DND-41 (cell line): ENCODE measurements around the gene TTC28.
"Not testable (repeated sequence)": the region's sequence is repeated elsewhere in the genome, so short reads cannot be mapped to it uniquely, and the experiment has no call there.

Experiments
- ATAC-seq: fragments of 200-7000 bp; cut with Tn5 transposase; 3 replicates; pipeline ENCODE4 v1.9.1; 2021; ENCODE audit warnings: low read depth; ENCODE audit not compliant: insufficient read depth
- DNase-seq: peaks from one replicate; pipeline ENCODE4 v3.0.0-alpha.2; 2020
- H2AFZ ChIP-seq: 2 replicates; pipeline ENCODE4 v1.6.0; 2012; ENCODE audit warnings: low read depth, low read length
- H3K27ac ChIP-seq: 2 replicates; pipeline ENCODE4 v1.5.1; 2012; ENCODE audit warnings: low read length, inconsistent platforms
- H3K27me3 ChIP-seq: fragments of 200-600 bp; sonication (generic); 2 replicates; pipeline ENCODE4 v1.6.0; 2012; ENCODE audit warnings: low read length, mild to moderate bottlenecking, inconsistent platforms; ENCODE audit not compliant: insufficient read depth, poor library complexity
- H3K36me3 ChIP-seq: 2 replicates; pipeline ENCODE4 v1.5.1; 2012; ENCODE audit warnings: low read length, inconsistent platforms; ENCODE audit not compliant: insufficient read depth
- H3K4me1 ChIP-seq: 2 replicates; pipeline ENCODE4 v1.5.1; 2012; ENCODE audit warnings: mild to moderate bottlenecking, low read length; ENCODE audit not compliant: insufficient read depth
- H3K4me2 ChIP-seq: 2 replicates; pipeline ENCODE4 v1.6.0; 2012; ENCODE audit warnings: mild to moderate bottlenecking, moderate library complexity, low read length, inconsistent platforms; ENCODE audit not compliant: insufficient read depth
- H3K4me3 ChIP-seq, 2 experiments: fragments of 200-600 bp in 1 of 2; shearing (Covaris generic) in 1 of 2; 2 replicates each; pipeline ENCODE4 v1.5.1; 2012 to 2016; ENCODE audit warnings: inconsistent platforms in 2 of 2, low read length in 2 of 2, mild to moderate bottlenecking in 2 of 2, low read depth in 1 of 2, moderate library complexity in 1 of 2
- H3K79me2 ChIP-seq: 2 replicates; pipeline ENCODE4 v1.6.0; 2012; ENCODE audit warnings: low read length, inconsistent platforms; ENCODE audit not compliant: insufficient read depth
- H3K9ac ChIP-seq: 2 replicates; pipeline ENCODE4 v1.6.0; 2012; ENCODE audit warnings: low read depth, mild to moderate bottlenecking, inconsistent platforms, low read length, moderate library complexity
- H3K9me3 ChIP-seq: 2 replicates; pipeline ENCODE4 v1.5.1; 2012; ENCODE audit warnings: low read length, moderate library complexity, mild to moderate bottlenecking, inconsistent platforms; ENCODE audit not compliant: insufficient read depth, severe bottlenecking
- H4K20me1 ChIP-seq: 2 replicates; pipeline ENCODE4 v1.6.0; 2012; ENCODE audit warnings: low read length; ENCODE audit not compliant: insufficient read depth
- TF ChIP-seq, protein P1 (sequence below): IDR thresholded peaks from 2 replicates; pipeline ENCODE4 v1.5.1; 2012; ENCODE audit warnings: borderline replicate concordance, low read length, moderate library complexity, mild to moderate bottlenecking; ENCODE audit not compliant: poor library complexity, severe bottlenecking; ENCODE audit errors: extremely low read depth

The TTC28 gene

DNA sequence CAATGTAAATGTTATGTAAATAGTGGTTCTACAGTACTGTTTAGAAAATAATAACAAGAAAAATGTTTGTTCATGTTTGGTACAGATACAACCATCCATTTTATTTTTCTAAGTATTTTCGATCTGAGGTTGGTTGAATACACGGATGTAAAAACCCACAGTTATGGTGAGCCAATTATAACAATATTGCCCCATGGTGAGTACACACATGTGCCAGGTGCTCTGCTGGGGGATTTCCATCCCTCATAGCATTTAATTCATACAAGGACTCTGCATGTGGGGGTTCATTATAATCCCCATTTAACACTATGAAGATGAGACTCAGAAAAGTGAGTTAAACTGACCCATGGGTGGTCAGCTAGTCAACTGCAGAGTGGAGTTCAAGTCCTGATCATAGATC is 23.3 kb upstream of the TTC28 start:
- no peaks in the 10 kb centered on the region for H3K27me3 ChIP-seq
- H4K20me1 ChIP-seq, result peaks cover 8% of the 10 kb centered on the region; the same call in 1 of the 2 replicates
- ATAC-seq (no peak), DNase-seq (no peak)
- no peaks in the 10 kb centered on the region for H3K79me2 ChIP-seq
- H3K9ac ChIP-seq, result no peak overlapping the region
- TF ChIP-seq, protein P1, sequence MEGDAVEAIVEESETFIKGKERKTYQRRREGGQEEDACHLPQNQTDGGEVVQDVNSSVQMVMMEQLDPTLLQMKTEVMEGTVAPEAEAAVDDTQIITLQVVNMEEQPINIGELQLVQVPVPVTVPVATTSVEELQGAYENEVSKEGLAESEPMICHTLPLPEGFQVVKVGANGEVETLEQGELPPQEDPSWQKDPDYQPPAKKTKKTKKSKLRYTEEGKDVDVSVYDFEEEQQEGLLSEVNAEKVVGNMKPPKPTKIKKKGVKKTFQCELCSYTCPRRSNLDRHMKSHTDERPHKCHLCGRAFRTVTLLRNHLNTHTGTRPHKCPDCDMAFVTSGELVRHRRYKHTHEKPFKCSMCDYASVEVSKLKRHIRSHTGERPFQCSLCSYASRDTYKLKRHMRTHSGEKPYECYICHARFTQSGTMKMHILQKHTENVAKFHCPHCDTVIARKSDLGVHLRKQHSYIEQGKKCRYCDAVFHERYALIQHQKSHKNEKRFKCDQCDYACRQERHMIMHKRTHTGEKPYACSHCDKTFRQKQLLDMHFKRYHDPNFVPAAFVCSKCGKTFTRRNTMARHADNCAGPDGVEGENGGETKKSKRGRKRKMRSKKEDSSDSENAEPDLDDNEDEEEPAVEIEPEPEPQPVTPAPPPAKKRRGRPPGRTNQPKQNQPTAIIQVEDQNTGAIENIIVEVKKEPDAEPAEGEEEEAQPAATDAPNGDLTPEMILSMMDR, result no peak
- H3K4me3 ChIP-seq, result no peak overlapping the region
- no peaks in the 10 kb centered on the region for H3K4me1 ChIP-seq
- H3K9me3 ChIP-seq, result no peaks in the 10 kb centered on the region
- no peak overlapping the region for H3K4me2 ChIP-seq
- H2AFZ ChIP-seq, result no peak overlapping the region
- peaks cover 68% of the 10 kb centered on the region for H3K36me3 ChIP-seq
- H3K27ac ChIP-seq, result no peak overlapping the region

DNA sequence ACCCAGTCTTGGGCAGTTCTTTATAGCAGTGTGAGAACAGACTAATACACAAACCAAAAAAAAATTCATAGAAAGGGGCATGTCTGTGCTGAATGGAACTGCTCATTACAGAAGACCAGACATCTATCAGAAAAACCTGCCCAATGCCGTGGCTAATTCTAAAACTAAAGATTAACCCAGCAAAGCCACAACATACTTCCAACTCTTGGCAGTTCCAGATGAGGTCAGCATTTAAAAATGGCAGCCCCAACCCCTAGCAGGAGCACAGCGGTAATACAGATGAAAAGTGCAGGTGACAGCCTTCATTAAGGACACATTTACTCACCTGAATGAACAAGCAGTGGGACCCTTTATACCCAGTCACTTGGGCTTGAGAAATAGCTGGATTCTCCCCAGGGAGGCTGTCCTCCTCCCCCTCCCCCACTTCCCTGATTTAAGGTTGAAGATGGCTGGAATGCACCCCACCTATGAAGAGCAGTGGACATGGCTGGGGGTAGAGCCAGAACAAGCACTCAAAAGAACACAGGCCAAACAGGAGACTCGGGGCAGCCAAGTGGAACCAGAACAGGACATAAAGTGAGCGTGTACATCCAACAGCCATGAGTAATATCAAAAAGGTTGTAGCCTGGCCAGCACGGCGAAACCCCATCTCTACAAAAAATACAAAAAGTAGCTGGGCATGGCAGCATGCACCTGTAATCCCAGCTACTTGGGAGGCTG is 13.6 kb upstream of the TTC28 start:
- not testable (repeated sequence) for ATAC-seq, H3K27me3 ChIP-seq, DNase-seq, H3K9ac ChIP-seq, H2AFZ ChIP-seq, H3K4me3 ChIP-seq, H3K4me2 ChIP-seq, H3K9me3 ChIP-seq, H4K20me1 ChIP-seq, H3K27ac ChIP-seq, H3K4me1 ChIP-seq, H3K79me2 ChIP-seq
- H3K36me3 ChIP-seq, result peaks cover 38% of the 10 kb centered on the region

DNA sequence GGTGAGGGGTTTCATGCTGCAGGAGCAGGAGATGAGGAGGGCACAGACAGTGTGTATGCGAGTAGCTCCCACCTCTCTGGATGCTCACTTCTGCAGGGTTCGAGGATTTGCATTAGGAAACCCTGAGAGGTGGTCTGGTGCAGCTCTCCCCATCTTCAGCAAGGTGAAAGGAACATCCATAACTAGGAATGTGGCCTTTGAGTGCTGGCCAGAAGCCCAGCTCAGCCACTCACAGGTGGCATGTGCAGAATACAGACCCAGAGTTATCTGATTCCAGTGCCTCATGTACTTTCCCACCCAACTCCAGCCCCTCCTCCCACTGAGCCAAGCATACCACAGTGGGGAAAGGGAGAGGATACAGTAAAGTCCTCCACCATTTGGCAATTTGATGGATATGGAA is 10.2 kb upstream of the TTC28 start:
- not testable (repeated sequence) for H3K79me2 ChIP-seq, H3K27ac ChIP-seq, H3K27me3 ChIP-seq, H3K9me3 ChIP-seq, DNase-seq, H4K20me1 ChIP-seq, ATAC-seq, H2AFZ ChIP-seq, H3K4me1 ChIP-seq, H3K4me3 ChIP-seq, H3K4me2 ChIP-seq, H3K9ac ChIP-seq
- H3K36me3 ChIP-seq, result peaks cover 36% of the 10 kb centered on the region

DNA sequence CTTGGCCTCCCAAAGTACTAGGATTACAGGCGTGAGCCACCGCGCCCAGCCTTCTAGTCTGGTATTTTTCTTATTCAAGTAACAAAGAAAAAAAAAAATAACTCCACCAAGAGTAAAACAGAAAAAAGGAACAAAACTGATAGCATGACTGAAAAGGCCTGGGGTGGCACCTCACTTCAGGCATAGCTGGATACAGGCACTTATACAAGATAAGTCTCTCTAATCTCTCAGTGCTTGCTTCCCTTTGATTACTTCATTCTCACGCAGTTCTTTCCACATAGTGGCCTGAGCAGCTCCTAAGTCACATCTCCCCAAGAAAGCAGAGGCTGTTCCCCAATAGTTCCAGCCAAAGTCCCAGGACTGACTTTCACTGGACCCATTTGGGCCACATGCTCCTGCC is 3.3 kb upstream of the TTC28 start:
- H3K27ac ChIP-seq, ATAC-seq, DNase-seq, H3K9me3 ChIP-seq, H2AFZ ChIP-seq, H3K4me1 ChIP-seq, H3K9ac ChIP-seq, H3K4me3 ChIP-seq, H3K27me3 ChIP-seq, H3K4me2 ChIP-seq, H3K79me2 ChIP-seq: not testable (repeated sequence)
- Histone ChIP-seq H3K36me3 (peaks cover 10% of the 10 kb centered on the region; the same call in 1 of the 2 replicates), H4K20me1 (peaks cover 23% of the 10 kb centered on the region)

DNA sequence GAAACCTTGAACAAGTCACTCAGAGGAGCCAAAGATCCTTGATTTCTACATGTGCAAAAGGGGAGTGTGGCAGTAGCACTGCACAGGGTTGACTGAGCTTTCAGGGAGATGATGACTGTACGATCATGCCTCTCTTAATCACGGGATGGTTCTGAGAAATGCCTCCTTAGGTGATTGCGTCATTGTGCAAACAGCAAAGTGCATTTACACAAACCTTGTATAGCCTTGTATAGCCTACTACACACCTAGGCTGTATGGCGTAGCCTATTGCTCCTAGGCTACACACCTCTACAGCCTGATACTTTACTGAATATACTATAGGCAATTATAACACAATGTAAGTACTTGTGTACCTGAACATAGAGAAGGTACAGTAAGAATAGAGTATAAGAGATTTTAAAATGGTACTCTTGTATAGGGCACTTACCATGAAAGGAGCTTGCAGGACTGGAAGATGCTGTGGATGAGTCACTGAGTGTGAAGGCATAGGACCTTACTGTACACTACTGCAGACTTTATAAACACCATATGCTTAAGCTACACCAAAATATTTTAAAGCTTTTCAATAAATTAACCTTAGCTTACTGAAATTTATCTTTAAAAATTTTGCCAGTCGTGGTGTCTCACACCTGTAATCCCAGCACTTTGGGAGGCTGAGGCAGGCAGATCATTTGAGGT is 1.3 kb upstream of the TTC28 start:
- not testable (repeated sequence) for H3K79me2 ChIP-seq, H3K36me3 ChIP-seq, DNase-seq, H2AFZ ChIP-seq, H3K9me3 ChIP-seq, H3K4me3 ChIP-seq, ATAC-seq, H3K4me1 ChIP-seq, H3K9ac ChIP-seq, H3K27ac ChIP-seq, H3K4me2 ChIP-seq, H3K27me3 ChIP-seq
- peaks cover 21% of the 10 kb centered on the region for H4K20me1 ChIP-seq

DNA sequence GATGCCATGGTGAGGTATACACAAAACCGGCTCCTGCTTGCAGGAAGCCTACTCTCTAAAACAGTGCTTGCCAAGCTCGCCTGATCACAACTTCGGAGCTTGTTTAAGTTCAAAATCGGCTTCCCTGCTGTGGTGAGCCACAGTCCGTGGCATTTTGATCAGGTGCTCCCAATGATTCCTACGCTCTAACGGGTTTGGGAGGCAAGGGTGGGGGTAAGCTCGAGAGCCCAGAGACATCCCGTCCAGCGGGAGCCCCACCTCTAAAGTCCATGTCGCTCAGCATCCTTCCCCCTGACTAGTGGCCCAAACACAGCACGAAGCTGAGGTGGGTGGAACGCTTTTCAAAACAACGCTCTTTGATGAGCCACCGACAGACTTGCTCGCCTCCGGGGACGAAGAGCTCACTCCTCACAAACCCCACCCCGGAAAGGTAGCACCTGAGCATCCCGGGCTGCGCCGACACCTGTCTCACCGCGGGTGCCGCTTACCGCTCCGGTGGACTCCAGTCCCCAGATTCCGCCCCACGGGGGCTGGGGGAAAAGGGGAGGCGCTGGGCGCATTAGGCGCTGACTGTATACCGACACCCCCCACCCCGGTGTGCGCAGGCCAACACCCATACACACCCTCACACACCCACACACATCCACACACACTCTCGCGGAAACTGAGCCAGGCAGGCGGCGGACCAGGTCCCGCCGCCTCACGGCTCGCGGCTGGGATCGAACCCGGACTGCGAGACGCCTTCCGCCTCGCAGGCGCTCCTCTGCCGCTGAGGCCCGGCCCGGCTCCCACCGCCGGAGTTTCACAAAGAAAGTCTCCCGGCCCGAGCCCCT is 646 bp downstream of the TTC28 start:
- not testable (repeated sequence) for H3K4me3 ChIP-seq, H3K27ac ChIP-seq, H2AFZ ChIP-seq, ATAC-seq, H3K9me3 ChIP-seq, H3K79me2 ChIP-seq, H3K4me2 ChIP-seq, H3K36me3 ChIP-seq, H3K9ac ChIP-seq, H3K4me1 ChIP-seq, DNase-seq
- peaks cover 15% of the 10 kb centered on the region for H3K27me3 ChIP-seq
- H4K20me1 ChIP-seq, result peaks cover 26% of the 10 kb centered on the region

DNA sequence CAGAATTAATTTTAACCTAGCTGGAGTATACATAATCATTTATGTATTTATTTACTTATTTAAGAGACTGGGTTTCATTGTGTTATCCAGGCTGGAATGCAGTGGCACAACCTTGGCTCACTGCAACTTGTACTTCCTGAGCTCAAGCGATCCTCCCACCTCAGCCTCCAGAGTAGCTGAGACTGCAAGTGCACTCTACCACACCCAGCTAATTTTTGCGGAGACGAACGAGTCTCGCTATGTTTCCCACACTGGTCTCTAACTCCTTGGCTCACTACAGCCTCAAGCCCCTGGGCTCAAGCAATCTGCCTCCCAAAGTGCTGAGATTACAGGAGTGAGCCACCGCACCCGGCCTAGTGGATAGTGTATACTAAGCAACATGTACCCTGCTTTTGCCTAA is 1.5 kb downstream of the TTC28 start:
- Histone ChIP-seq H4K20me1 (peaks cover 28% of the 10 kb centered on the region), H3K27me3 (peaks cover 19% of the 10 kb centered on the region), H3K4me1 (peaks cover 14% of the 10 kb centered on the region)
- H3K4me2 ChIP-seq, H3K9ac ChIP-seq, DNase-seq, H2AFZ ChIP-seq, H3K79me2 ChIP-seq, ATAC-seq, H3K36me3 ChIP-seq, H3K27ac ChIP-seq, H3K4me3 ChIP-seq, H3K9me3 ChIP-seq: not testable (repeated sequence)
